K562 (cell line): ENCODE results near the gene SLC1A5. TPM values are rescaled to one million over a fixed set of nuclear protein-coding genes. Genes with fewer than 3 reads are reported as not detected.

Experiments
- ATAC-seq: fragments of 200-7000 bp; cut with Tn5 transposase; 3 replicates; pipeline ENCODE4 v1.9.1; 2020; ENCODE audit warnings: moderate library complexity
- BruUV-seq: library from RNA; stranded (reverse); fragments of 400-500 nt; replicated peaks from 2 replicates; lab custom pipeline; 2021; lab: Mats Ljungman, UMichigan
- CTCF ChIA-PET: fragments of 300-600 bp; formaldehyde crosslinking; extraction: SDS; loops from one replicate; lab custom pipeline; 2021; ENCODE audit warnings: low intra/inter-chr PET ratio; lab: Yijun Ruan, JAX
- POLR2A ChIA-PET: fragments of 300-600, 350-650 bp; sonication (Branson Sonifier 250); formaldehyde crosslinking; extraction: SDS; loops from one replicate; lab custom pipeline; 2021; ENCODE audit warnings: antibody characterized with exemption, inconsistent platforms; lab: Yijun Ruan, JAX
- DNase-seq, 4 experiments: peaks; one replicate each; pipeline versions ENCODE4 v3.0.0 to v3.0.0-alpha.2; 2011 to 2018; ENCODE audit warnings: low spot score in 3 of 4, mixed read lengths in 3 of 4; ENCODE audit errors: extremely low read depth in 1 of 4
- FAIRE-seq: peaks from 2 replicates; lab custom pipeline; 2011; peaks lifted over from hg19 to GRCh38; lab: Jason Lieb, UNC
- H2AFZ ChIP-seq: 2 replicates; pipeline ENCODE4 v1.6.0; 2011; ENCODE audit warnings: low read depth, low read length, control low read depth, inconsistent platforms
- H3K27ac ChIP-seq: fragments of 200-600 bp; 3 replicates; pipeline ENCODE4 v1.8.0; 2011; ENCODE audit warnings: low read depth, mild to moderate bottlenecking, control low read depth, inconsistent platforms, low read length, moderate library complexity, mixed read lengths; ENCODE audit errors: extremely low read depth
- H3K27me3 ChIP-seq, 2 experiments: fragments of 300-600 bp in 1 of 2; 2 replicates in 1 of 2; 3 replicates in 1 of 2; pipeline versions ENCODE4 v1.6.0 to v1.8.0; 2011; ENCODE audit warnings: inconsistent platforms in 2 of 2, low read length in 2 of 2, mild to moderate bottlenecking in 1 of 2, mixed read lengths in 1 of 2, moderate library complexity in 1 of 2; ENCODE audit not compliant: control insufficient read depth in 2 of 2, insufficient read depth in 2 of 2
- H3K36me3 ChIP-seq: fragments of 300-600 bp; 3 replicates; pipeline ENCODE4 v1.8.0; 2011; ENCODE audit warnings: mild to moderate bottlenecking, low read length, inconsistent platforms; ENCODE audit not compliant: control insufficient read depth, insufficient read depth
- H3K4me1 ChIP-seq, 2 experiments: fragments of 200-600 bp in 1 of 2; replicated peaks in 1 of 2; 2 replicates in 1 of 2; 3 replicates in 1 of 2; pipeline versions ENCODE4 v1.5.1 to v1.8.0; 2011; ENCODE audit warnings: inconsistent platforms in 2 of 2, low read length in 2 of 2, mild to moderate bottlenecking in 1 of 2, mixed read lengths in 1 of 2, moderate library complexity in 1 of 2; ENCODE audit not compliant: control insufficient read depth in 2 of 2, insufficient read depth in 2 of 2
- H3K4me2 ChIP-seq: 2 replicates; pipeline ENCODE4 v1.6.1; 2011; ENCODE audit warnings: low read length, control low read depth, inconsistent platforms, mixed read lengths; ENCODE audit not compliant: insufficient read depth
- H3K4me3 ChIP-seq: fragments of 200-600 bp; sonication (generic), shearing (Covaris generic); 2 replicates; pipeline ENCODE4 v1.5.1; 2016; ENCODE audit warnings: control low read depth, inconsistent platforms
- H3K79me2 ChIP-seq: fragments of 200-600 bp; 3 replicates; pipeline ENCODE4 v1.8.0; 2011; ENCODE audit warnings: low read length, inconsistent platforms; ENCODE audit not compliant: control insufficient read depth, insufficient read depth
- H3K9ac ChIP-seq, 2 experiments: 2 replicates each; pipeline versions ENCODE4 v1.6.0 to v1.6.1; 2011; ENCODE audit warnings: low read depth in 2 of 2, low read length in 2 of 2, control low read depth in 1 of 2, inconsistent platforms in 1 of 2, mild to moderate bottlenecking in 1 of 2, mixed read lengths in 1 of 2; ENCODE audit not compliant: insufficient read depth in 1 of 2
- H3K9me1 ChIP-seq: one replicate; pipeline ENCODE4 v1.6.0; 2011; ENCODE audit warnings: inconsistent platforms, mild to moderate bottlenecking, low read length, moderate library complexity; ENCODE audit not compliant: control insufficient read depth, insufficient read depth
- H3K9me3 ChIP-seq: replicated peaks from 2 replicates; pipeline ENCODE4 v1.5.1; 2011; ENCODE audit warnings: low read depth, low read length, inconsistent platforms; ENCODE audit not compliant: control insufficient read depth, insufficient read depth
- H4K20me1 ChIP-seq: replicated peaks from 2 replicates; pipeline ENCODE4 v1.6.1; 2011; ENCODE audit warnings: low read length, inconsistent platforms, mixed read lengths; ENCODE audit not compliant: control insufficient read depth, insufficient read depth
- CHD2 ChIP-seq: IDR thresholded peaks from 2 replicates; pipeline ENCODE4 v1.6.1; 2011; ENCODE audit warnings: low read depth, low read length
- ETS2 ChIP-seq: IDR thresholded peaks from 2 replicates; pipeline ENCODE4 v1.6.1; 2016; ENCODE audit warnings: borderline replicate concordance, missing genetic modification characterization, mild to moderate bottlenecking, moderate library complexity, missing compliant biosample characterization; ENCODE audit not compliant: poor library complexity, severe bottlenecking
- FOXP4 ChIP-seq: sonication (generic); formaldehyde crosslinking; IDR thresholded peaks from 2 replicates; pipeline ENCODE4 v1.8.0; 2022; ENCODE audit warnings: mild to moderate bottlenecking, missing genetic modification reagents, borderline replicate concordance
- GABPB2 ChIP-seq: fragments of 250-450 bp; sonication (Bioruptor Pico); conservative IDR thresholded peaks from 2 replicates; pipeline ENCODE4 v1.5.1; 2021; ENCODE audit warnings: mild to moderate bottlenecking
- KLF13 ChIP-seq: fragments of 450-650 bp; IDR thresholded peaks from 2 replicates; pipeline ENCODE4 v1.6.1; 2016; ENCODE audit warnings: missing genetic modification characterization, low read depth, mild to moderate bottlenecking, missing compliant biosample characterization, moderate library complexity, borderline replicate concordance
- MED1 ChIP-seq: sonication (generic); formaldehyde crosslinking; IDR thresholded peaks from 2 replicates; pipeline ENCODE4 v1.8.1; 2023; ENCODE audit warnings: missing genetic modification reagents, borderline replicate concordance
- PHF8 ChIP-seq: fragments of 200-600 bp; sonication (generic); IDR thresholded peaks from 2 replicates; pipeline ENCODE4 v1.6.1; 2012; ENCODE audit warnings: mixed run types, mild to moderate bottlenecking, inconsistent platforms, low read length, moderate library complexity, borderline replicate concordance
- PTTG1 ChIP-seq: fragments of 450-650 bp; IDR thresholded peaks from 2 replicates; pipeline ENCODE4 v1.6.1; 2016; ENCODE audit warnings: low read depth, mild to moderate bottlenecking, missing genetic modification characterization, missing compliant biosample characterization
- RNF219 ChIP-seq: fragments of 250-450 bp; sonication (Bioruptor Pico); IDR thresholded peaks from 2 replicates; pipeline ENCODE4 v1.5.0; 2022; ENCODE audit warnings: mild to moderate bottlenecking
- TARDBP ChIP-seq: fragments of 450-650 bp; IDR thresholded peaks from 2 replicates; pipeline ENCODE4 v1.6.1; 2016
- ZNF592 ChIP-seq: fragments of 450-650 bp; IDR thresholded peaks from 2 replicates; pipeline ENCODE4 v1.6.1; 2017; ENCODE audit warnings: antibody characterized with exemption, mild to moderate bottlenecking
- WGBS: fragments of 100-300 bp; shearing (Covaris generic); methylation state at CpG from one replicate; pipeline ENCODE4 v1.1.6; 2016; ENCODE audit warnings: low coverage, mixed read lengths; ENCODE audit not compliant: insufficient coverage; ENCODE audit errors: missing lambda C conversion rate; 5-methylcytosine and 5-hydroxymethylcytosine counted together
- in situ Hi-C: fragments of 300-500 bp; cut with MboI; formaldehyde crosslinking; loops from 4 replicates; pipeline ENCODE4 v1.15.0; 2018; ENCODE audit warnings: inconsistent platforms, mixed read lengths
- intact Hi-C: fragments of 100-400 bp; cut with micrococcal nuclease; formaldehyde crosslinking; loops from 2 replicates; pipeline ENCODE4 v1.14.2; 2022
- polyA plus RNA-seq, 8 experiments: library from polyadenylated mRNA; depleted of rRNA in 4 of 8; stranded (reverse) in 5 of 8; unstranded in 3 of 8; fragments of >200 nt; fragmentation: Nextera tagmentation in 2 of 8; fragmentation: Illumina TruSeq in 1 of 8; extraction: Ambion mirVana in 2 of 8; extraction: Trizol in 1 of 8; gene quantifications; 2 replicates each; pipeline versions ENCODE4 v1.2.1 to v1.2.3, GENCODE V29; 2011 to 2014; ENCODE audit warnings: inconsistent platforms in 1 of 8, missing spikeins in 1 of 8
- total RNA-seq, 7 experiments: library from RNA; depleted of rRNA in 6 of 7; stranded (reverse); fragments of >200 nt in 6 of 7; fragmentation: Illumina TruSeq in 2 of 7; extraction: Trizol in 2 of 7; gene quantifications; 2 replicates each; pipeline versions ENCODE4 v1.2.1 to v1.2.3, GENCODE V29; 2011 to 2021; ENCODE audit warnings: low replicate concordance in 1 of 7

The SLC1A5 gene
- total and polyA plus RNA-seq, 9 of the 15 experiments (the other 6 are each of a cell fraction or from before 2014, with no cell fraction given): 31.2 to 417 (median 134) TPM

- intact Hi-C loops: loop anchor here (5.0 kb wide), 1 partner anchor 42 kb away; no protein-coding TSS in a partner anchor
- H3K4me1 ChIP-seq: peaks cover 28 to 49% of the 10 kb centered on the region in 2 experiments
- BruUV-seq: TSS peak; percentile 74
- no peaks in the 10 kb centered on the region for H3K27me3 ChIP-seq
- WGBS: 0% methylated on average over 19 of the region's 19 CpGs
- H4K20me1 ChIP-seq: peaks cover 54% of the 10 kb centered on the region
- H3K9ac ChIP-seq: peak overlapping the region; percentile 99
- ChIA-PET POLR2A (interaction anchor here (0.5 to 5.9 kb wide), 45 partner anchors 8 to 863 kb away, joined by 3 to 89 read pairs (median 5); partner anchors contain the start of genes AP2S1 and DACT3), CTCF (no interaction called here)
- peaks cover 80% of the 10 kb centered on the region for H3K79me2 ChIP-seq
- no peak overlapping the region for H2AFZ ChIP-seq
- in situ Hi-C loops: no loop called here
- peak overlapping the region; percentile 95 for H3K27ac ChIP-seq
- peak overlapping the region; percentile 92 for H3K4me2 ChIP-seq
- H3K9me3 ChIP-seq: no peaks in the 10 kb centered on the region
- FAIRE-seq (no peak), ATAC-seq (no peak), DNase-seq (no peak)
- H3K4me3 ChIP-seq: peak overlapping the region; percentile 91
- peaks cover 5% of the 10 kb centered on the region for H3K9me1 ChIP-seq
- peaks cover 63% of the 10 kb centered on the region for H3K36me3 ChIP-seq
- TF ChIP-seq FOXP4: no peak; the same call in 1 of the 2 replicates
- TF ChIP-seq CHD2: no peak
- TF ChIP-seq GABPB2 (CRISPR knock-in tag): no peak
- no peak for TF ChIP-seq PHF8
- no peak for TF ChIP-seq TARDBP
- no peak for TF ChIP-seq KLF13 (tag)
- no peak for TF ChIP-seq MED1 (CRISPR knock-in tag)
- 0 out of 2 replicates have a peak, but pooled peaks have one; percentile 11 for TF ChIP-seq RNF219 (CRISPR knock-in tag)
- no peak for TF ChIP-seq ETS2
- no peak for TF ChIP-seq PTTG1
- no peak; the same call in 1 of the 2 replicates for TF ChIP-seq ZNF592
These were observed 3.1 kb downstream of the SLC1A5 start for GRCh38 chr19:46785054-46785979.
